Coronary artery (tissue), 2 donors: ENCODE data around the gene TAF4B.

Source experiments
- DNase-seq: peaks from one replicate; pipeline ENCODE4 v3.0.0-alpha.2; 2017; ENCODE audit warnings: low spot score
- H3K27ac ChIP-seq, 2 donors: fragments of 200-600 bp; sonication (generic); one replicate each; pipeline ENCODE4 v1.5.1; 2016 to 2019
- H3K4me3 ChIP-seq: fragments of 200-600 bp; sonication (generic); 2 replicates; pipeline ENCODE4 v1.5.1; 2016; ENCODE audit warnings: mild to moderate bottlenecking, moderate library complexity
- TF ChIP-seq, protein P1 (sequence below): fragments of 200-600 bp; sonication (generic); IDR thresholded peaks from one replicate; pipeline ENCODE4 v1.5.1; 2019; ENCODE audit warnings: antibody characterized with exemption

Gene TAF4B

DNA sequence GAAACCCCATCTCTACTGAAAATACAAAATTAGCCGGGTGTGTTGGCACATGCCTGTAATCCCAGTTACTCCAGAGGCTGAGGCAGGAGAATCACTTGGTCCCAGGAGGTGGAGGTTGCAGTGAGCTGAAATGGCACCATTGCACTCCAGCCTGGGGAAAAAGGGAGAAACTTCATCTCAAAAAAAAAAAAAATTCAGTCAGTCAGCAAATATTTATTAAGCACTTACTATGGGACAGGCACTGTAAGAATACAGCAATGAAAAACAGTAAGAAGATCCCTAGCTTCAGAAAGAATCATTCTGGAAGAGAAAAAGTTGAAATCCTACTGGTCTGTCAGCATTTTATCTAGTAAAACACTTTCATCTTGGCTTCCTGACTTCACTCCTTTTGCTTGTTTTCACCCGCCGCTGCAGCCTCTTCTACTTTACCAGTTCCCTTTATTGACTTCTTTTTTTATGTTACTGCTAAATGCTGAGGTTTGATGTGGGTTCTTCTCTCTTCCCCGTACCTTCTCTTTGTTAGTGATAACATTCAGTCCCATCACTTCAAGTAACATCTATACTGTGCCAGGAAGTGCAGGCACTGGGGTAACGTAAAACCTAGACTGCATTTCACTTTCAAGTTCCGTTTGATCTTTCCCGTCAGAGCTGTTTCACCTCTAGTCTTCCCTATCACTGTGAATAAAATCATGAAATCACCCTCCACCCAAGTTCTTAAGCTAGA, 10.8 kb upstream of the TAF4B start:
- H3K27ac ChIP-seq: no peak overlapping the region
- TF ChIP-seq, protein P1, sequence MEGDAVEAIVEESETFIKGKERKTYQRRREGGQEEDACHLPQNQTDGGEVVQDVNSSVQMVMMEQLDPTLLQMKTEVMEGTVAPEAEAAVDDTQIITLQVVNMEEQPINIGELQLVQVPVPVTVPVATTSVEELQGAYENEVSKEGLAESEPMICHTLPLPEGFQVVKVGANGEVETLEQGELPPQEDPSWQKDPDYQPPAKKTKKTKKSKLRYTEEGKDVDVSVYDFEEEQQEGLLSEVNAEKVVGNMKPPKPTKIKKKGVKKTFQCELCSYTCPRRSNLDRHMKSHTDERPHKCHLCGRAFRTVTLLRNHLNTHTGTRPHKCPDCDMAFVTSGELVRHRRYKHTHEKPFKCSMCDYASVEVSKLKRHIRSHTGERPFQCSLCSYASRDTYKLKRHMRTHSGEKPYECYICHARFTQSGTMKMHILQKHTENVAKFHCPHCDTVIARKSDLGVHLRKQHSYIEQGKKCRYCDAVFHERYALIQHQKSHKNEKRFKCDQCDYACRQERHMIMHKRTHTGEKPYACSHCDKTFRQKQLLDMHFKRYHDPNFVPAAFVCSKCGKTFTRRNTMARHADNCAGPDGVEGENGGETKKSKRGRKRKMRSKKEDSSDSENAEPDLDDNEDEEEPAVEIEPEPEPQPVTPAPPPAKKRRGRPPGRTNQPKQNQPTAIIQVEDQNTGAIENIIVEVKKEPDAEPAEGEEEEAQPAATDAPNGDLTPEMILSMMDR: no peak
- no peak overlapping the region for H3K4me3 ChIP-seq
- DNase-seq: no peak

DNA sequence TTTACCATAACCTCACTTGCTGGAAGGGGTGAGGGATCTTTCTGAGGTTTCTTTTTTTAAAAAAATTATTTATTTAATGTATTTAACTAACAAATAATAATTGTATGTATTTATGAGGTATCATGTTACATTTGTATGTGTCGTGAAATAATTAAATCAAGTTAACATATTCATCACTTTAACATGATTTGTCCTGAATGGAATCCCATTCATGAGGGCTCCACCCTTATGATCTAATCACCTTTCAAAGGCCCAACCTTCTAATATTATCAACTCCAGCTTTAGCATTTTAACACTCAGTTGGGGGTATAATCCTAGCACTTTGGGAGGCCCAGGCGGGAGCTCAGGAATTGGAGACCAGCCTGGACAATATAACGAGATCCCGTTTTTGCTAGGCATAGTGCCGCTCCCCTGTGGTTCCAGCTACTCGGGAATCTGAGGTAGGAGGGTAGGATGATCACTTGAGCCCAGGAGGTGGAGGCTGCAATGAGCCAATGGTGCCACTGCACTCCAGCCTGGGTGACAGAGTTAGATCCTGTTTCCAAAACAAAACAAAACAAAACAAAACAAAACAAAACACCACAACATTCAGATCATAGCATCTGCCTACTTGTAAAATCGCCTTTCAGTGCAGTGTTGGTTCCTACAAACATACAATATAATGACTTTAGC, 1.1 kb upstream of the TAF4B start:
- no peak overlapping the region for H3K4me3 ChIP-seq
- no peak overlapping the region for H3K27ac ChIP-seq
- TF ChIP-seq, protein P1: no peak
- DNase-seq: no peak

DNA sequence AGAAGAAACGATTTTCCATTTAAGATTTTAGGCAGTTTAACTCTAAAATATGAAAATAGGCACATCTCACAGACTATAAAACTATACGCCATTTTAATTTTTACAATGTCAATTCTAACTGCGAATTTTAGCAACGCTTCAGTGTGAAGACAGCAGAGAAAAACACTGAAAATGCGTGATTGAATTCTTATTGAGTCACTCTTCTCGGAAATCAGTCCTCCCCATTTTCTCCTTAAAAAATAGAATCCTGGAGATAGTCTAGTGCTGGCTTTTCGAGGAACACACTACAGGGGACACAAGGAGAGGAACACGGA, 373 bp upstream of the TAF4B start:
- peak overlapping the region; percentile 94 for H3K4me3 ChIP-seq
- no peak for DNase-seq
- peak overlapping the region; percentile 41 to 60 for H3K27ac ChIP-seq
- TF ChIP-seq, protein P1: no peak

DNA sequence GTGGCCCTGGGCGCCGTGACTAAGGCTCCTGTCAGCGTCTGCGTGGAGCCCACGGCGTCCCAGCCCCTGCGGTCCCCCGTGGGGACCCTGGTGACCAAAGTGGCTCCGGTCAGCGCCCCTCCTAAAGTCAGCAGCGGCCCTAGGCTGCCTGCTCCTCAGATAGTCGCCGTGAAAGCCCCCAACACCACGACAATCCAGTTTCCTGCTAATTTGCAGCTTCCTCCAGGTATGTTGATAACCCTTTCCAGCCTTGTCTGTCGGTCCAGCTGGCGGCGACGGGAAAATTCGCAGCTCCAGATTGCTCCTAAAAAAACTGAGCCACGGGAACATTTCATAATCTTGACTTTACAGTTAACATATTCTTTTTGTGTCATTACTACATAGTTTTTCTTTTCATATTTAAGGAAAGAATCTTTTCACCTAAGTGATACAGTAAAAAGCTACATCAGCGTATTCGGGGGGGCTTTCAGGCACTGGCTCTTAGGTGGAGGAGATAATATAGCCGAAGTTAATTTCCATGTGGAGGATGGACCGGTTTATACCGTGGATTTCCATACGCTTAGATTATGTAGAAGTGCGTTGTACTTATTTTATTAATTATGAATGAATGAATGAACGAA, 916 bp downstream of the TAF4B start:
- peak overlapping the region; percentile 94 for H3K4me3 ChIP-seq
- peak overlapping the region; percentile 41 to 60 for H3K27ac ChIP-seq
- DNase-seq: no peak
- TF ChIP-seq, protein P1: no peak

DNA sequence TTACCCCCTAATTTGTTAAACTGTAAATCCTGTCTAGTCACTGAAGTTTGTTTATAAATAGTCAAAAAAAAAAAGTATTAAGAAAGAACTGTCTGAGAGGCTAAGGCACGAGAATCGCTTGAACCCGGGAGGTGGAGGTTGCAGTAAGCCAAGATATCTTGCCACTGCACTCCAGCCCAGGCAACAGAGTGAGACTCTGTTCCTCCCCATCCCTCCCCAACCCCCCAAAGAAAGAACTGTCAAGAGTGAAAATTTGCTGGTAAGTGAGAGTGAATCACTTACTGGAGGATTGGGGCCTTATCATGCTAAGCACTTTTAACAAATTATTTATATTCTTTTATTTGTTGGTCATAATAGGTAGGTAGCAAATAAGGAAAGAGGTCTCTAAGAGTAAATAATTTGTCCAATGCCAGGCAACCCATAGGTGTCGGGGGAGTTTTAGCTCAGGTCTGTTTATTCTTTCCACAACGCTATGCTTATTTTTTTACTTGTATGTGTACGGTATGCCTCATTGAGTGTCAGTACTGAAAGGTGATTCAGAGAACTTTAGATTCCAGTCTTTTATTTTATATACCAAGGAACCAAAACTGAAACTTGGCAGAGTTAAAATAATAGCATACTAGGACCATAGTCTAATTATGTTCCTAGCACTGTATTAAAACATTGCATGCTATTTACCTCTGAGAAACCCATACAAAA, 2.5 kb downstream of the TAF4B start:
- Histone ChIP-seq H3K4me3 (no peak overlapping the region), H3K27ac (no peak overlapping the region)
- no peak for DNase-seq
- TF ChIP-seq, protein P1: no peak

DNA sequence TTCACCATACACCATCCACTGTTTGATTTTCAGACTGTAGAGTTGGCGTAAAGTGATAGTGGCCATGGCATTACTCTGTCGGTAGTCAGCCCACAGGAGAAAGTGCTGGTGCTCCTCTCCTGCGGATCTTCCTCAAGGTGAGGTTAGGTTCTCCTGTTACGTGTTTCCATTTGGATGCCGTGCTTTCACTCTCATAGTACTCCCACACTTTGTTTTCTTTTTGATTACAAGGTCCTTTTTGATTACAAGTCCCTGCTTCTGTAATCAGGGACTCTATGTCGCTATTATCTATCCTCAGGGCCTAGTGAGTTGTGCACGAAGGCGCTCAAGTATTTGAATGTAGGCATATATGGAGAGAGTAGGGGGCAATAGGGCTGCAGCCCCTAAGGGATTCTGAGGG, 4.3 kb downstream of the TAF4B start:
- no peak overlapping the region for H3K4me3 ChIP-seq
- no peak for DNase-seq
- TF ChIP-seq, protein P1: no peak
- no peak overlapping the region for H3K27ac ChIP-seq
